A204.1 (cell line): ENCODE measurements around the gene ENPP7.

Source experiments
- FAIRE-seq: peaks from 2 replicates; lab custom pipeline; 2012; peaks lifted over from hg19 to GRCh38; lab: Jason Lieb, UNC

ENPP7 gene, protein sequence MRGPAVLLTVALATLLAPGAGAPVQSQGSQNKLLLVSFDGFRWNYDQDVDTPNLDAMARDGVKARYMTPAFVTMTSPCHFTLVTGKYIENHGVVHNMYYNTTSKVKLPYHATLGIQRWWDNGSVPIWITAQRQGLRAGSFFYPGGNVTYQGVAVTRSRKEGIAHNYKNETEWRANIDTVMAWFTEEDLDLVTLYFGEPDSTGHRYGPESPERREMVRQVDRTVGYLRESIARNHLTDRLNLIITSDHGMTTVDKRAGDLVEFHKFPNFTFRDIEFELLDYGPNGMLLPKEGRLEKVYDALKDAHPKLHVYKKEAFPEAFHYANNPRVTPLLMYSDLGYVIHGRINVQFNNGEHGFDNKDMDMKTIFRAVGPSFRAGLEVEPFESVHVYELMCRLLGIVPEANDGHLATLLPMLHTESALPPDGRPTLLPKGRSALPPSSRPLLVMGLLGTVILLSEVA

DNA sequence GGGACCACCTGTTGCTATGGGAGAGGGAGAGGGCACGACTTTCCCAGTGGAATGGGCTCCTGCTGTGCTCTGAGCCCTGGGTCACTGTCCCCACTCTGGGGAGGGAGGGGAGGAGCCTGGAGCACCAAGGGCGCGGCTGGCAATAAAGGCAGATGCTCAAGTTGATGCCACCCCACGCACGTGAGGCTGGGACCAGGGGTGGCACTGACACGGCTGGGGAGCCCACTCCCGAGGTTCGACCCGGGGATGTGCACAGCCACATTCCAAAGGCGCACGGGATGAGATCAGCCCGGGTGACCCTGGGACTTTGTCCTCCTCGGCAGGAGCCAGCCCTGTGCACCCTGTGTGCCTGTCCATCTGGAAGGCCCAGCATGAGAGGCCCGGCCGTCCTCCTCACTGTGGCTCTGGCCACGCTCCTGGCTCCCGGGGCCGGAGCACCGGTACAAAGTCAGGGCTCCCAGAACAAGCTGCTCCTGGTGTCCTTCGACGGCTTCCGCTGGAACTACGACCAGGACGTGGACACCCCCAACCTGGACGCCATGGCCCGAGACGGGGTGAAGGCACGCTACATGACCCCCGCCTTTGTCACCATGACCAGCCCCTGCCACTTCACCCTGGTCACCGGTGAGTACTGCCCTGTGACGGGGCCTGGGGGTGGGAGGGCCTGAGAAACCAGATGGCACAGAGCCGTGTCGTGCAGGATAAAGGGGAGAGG, at the start of gene ENPP7:
Gene ENPP7 (plus strand): TSS at position 175 of the 715 bp plus-strand sequence. CDS start 197 bp downstream, at position 372.
- no peak for FAIRE-seq

DNA sequence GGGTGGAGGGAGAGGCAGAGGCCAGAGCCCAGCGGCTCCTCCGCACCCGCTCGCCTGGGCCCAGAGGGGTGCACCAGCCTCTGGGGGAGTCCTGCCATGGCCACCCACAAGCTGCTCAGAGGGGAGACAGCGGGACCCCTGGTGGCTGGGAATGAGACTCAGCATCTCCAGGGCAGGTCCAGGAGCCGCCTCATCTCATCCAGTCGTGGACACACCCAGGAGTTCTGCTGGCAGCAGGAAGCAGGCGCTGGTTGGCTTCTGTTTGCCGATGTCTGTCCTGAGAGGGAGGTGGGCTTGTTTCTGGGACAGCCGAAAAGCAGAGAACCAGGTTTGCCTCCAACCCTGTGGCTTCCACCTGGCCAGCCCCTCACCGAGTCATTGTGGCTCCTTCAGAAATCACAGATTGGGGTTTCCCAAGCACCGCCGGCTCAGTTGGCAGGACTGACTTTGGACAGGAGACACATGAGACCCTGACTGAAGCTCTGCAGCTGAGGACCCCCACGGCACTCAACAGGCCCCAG, 49.6 kb upstream of the ENPP7 start:
- FAIRE-seq: no peak

DNA sequence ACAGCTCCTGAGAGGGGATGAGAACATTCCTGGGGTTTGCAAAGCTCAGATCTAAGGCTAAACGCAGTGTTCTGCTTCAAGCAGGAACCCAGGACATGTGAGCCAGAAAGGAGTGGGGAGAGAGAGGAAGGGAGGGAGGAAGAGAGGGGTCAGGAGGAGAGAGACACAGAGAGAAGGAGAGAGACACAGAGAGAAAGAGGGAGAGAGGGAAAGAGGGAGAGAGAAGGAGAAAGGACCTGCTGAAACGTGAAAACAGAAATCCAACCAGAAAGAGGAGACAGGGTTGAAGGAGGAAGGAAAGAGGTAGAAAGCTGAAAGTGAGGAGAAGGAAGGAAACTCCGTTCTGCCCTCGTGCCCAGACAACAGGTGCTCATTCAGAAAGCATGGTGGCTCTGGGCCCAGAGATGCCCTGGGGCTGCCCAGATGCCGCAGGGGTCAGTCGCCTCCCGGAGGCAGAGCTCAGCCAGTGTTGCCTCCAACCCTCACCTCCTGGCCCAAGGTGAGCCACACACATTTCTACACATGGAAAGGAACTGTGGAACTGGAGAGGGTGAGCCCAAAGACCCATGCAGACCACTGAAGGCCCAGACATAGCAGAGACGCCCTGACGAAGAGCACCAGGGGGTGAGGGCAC, 49.0 kb upstream of the ENPP7 start:
- FAIRE-seq: no peak

DNA sequence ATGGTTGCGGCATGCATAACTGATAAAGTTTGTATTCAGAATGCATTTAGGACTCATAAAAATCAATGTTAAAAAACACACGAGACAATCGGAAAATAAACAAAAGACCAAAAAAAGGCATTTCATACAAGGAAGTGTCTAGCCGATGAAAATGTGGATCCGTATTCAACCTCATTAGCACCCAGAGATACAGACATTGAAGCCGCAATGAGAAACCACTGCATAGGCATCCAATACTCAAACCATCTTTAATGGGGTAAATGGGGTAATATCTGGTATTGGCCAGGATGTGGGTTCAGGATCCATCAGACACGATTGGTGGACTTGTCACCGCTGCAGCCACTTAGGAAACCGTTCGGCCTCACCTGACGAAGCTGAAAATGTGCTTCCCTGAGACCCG, 47.4 kb upstream of the ENPP7 start:
- no peak for FAIRE-seq

DNA sequence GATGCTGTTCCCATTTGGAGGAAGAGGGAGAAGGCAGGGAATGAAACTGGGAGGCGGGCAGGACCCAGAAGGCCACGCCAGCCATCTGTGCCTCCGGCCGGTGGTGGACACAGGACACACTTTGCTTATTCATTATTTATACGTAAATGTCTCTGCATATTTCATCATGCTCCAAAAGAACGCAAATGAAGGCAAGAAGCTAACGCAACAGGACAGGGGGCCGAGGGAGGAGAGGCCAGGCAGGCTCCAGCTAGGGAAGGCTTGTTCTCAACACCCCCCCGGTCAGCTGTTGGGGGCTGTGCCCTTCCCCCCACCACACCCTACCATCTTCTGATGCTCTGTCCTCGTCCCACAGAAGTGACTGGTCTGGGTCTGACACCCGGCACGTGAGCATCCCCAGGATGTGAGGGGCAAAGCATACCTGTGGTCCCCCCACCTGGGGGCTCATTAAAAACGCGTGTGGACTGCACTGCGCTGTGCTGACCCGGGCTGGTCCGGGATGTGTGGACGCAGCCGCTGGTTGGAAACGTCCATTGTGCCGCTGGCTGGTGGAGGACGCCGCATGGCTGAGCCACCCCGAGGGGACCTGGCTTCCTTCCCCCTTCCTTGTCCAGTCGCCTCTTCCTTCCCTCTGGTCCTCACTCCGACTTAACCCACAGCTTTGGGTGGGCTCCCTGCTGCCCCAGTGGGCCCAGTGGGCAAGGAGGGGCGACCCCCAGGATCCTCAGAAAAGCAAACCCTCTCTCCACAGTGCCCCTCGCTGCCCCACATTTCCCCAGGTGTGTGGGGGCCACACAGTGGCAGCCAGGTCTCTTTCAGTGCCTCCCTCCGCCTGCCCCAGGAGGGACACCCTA, 46.4 kb upstream of the ENPP7 start:
- FAIRE-seq: no peak

DNA sequence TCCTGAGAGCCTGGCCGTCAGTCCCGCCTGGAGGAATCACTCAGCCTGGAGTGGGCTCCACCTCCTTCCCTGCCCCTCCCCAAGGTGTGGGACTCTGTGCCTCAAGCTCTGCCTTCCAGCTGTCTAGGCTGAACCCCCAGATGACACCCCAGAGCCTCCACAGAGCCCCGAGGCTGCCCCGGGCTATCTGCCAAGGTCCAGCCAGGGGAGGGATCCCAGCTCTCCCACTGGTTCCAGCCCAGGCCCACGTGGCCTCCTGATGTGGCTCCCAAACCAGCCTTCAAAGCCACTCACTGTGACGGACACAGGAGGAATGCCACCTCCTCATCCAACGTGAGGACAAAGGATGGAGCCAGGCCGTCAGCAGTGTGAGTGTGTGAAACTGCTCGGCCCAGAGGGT, 45.6 kb upstream of the ENPP7 start:
- no peak for FAIRE-seq

DNA sequence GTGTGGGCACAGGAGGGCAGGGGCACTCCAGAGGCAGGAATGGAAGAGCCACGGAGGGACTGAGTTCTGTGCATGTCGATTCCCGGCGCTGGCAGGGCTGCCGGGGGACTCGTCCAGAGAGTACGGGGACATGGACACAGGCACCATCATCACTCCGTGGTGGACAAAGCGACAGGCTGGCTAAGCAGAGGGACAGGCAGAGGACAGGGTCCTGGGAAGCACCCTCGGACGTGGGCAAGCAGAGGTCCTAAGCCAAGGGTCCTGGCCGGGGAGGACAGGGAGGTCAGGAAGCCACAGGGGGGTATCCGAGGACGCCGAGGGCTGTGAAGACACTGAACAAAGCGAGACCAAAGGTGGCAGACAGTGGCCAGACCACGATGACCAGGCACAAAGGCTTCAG, 44.3 kb upstream of the ENPP7 start:
- no peak for FAIRE-seq

DNA sequence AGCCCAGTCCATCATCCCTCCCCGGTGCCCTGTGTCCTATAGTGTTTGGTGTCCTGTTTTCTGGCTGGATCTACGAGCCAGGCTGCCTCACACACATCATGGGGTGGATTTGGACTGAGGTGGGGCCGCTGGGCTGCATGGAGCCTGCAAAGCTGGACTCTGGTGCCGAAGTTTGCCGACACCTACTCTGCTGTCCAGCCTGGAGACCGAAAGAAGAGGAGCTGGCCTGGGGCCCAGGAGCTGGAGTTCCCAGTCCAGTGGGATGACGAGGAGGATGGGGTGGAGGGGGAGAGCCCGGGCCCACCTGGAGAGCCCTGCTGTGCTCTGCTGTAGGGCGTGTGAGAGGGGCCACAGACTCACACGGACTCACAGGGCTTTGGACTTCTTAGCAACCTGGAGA, 40.3 kb upstream of the ENPP7 start:
- no peak for FAIRE-seq

DNA sequence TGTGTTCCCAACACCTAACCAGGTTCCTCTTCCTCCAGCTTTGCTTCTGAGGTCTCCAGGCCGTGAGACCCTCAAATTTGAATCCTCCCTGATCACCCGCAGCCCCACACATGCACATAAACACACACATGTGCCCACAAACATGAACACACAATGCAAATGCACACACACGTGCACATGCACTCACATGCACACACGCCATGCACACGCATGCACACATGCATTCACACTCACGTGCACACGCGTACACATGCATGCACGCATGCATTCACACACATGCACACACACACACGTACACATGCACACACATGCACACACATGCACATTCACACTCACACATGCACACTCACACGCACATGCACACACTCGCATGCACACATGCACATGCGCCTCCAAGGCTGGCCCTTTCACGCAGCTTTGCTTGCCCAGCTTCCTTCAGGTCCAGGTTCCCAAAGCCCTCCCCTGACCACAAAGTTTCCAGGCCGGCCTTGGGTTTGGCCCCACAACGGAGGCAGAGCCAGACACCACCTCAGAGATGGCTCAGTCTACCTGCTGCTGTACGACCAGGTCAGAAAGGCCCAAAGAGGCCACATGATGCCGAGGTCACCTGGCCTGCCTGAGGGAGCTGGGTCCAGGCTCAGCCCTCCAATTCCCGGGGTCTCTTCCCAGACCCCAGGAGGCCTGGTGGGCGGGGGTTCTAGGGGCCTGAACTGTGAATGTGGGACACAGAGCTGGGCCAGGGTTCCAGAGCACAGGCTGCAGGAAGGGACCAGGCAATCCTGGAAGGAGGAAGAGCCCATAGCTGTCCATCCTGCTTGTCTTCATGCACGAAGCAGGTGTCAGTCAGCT, 39.5 kb upstream of the ENPP7 start:
- no peak for FAIRE-seq

DNA sequence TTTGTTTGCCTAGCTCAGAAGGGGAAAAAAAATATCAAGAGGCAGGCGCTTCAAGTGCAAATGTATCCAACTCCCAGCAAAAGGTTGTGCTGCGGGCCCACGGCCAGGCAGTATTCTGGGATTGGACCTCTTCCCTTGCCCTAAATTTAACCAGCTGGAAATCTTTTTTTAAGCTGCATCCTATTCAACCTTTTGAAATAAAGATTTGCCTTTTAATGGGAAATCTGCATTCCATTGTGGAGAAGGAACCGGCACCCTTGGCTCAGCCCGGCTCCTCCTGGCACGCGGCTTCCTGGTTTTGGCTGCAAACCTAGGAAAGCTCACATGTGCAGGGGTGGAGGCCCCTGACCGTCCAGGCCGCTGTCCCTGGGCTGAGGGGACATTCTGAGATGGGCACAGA, 38.8 kb upstream of the ENPP7 start:
- no peak for FAIRE-seq

DNA sequence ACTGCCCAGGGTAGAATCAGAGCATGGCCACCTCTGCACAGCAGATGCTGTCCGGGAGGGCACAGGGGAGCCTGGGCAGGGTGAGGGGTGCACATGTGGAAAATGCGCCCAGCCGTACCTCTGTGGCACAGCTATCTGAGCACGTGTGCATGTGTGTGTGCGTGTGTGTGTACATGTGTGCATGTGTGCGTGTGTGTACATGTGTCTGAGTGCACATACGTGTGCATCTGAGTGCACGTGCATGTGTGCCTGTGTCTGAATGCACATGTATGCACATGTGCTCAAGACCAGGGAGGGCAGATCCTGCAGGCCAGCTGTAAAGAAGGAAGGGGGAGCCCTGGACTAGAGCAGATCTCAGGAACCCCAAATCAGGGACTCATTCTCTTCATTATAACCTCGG, 37.3 kb upstream of the ENPP7 start:
- no peak for FAIRE-seq

DNA sequence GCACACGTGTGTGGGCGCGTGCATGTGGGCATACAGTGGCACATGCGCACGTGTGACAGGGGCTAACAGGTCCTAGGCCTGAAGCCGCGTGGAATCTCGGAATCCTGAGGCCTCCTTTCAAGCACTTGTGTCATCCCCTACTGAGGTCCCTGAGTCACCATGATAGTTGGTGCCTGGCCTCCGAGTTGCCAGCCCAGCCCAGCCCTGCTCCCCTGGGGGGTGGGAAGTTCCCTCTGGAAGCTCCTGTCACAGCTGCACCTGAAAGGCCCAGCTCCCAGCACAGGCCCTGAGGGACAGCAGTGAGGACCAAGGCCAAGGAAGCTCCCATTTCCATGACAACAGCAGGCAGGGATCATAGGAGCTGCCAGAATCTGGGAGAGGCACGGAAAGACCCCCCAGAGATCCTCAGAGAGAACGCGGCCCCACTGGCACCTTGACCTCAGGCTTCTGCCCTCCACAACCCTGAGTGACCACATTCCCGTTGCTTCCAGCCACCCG, 35.4 kb upstream of the ENPP7 start:
- no peak for FAIRE-seq

DNA sequence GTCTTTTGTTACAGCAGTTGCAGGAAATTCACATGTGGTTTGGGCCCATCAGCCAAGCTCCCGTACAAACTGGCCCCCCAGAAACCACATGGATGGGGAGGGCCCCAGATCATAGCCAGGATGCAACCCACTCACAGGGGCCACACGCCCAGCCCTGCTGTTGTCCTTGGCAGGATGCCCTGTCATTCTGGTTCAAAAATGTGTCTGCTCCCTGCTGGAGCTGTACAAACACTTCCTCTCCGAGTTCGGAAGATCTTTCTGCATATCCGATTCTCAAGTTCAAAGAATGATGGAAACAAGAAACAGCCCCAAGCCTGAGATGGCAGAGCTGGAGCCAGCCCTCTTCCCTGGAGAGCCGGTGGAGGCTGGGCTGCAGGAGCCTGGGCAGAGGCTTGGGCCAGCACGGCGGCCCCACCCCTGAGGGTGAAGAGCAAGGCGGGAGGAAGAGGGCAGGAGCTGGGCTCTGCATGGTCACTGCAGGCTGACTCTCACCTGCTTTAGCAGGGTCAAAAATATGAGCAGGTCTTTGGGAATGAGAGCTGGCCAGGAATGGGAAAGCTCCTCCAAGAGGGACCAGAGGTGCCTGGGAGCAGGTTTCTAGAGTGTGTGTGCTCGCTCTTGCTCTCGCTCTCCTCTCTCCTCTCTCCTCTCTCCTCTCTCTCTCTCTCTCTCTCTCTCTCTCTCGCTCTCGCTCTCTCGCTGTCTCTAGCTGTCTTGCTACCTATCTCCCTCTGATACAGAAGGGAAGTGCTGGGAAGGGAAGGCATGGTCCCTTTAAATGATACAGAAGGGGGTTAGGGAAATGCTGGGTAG, 34.7 kb upstream of the ENPP7 start:
- FAIRE-seq: no peak

DNA sequence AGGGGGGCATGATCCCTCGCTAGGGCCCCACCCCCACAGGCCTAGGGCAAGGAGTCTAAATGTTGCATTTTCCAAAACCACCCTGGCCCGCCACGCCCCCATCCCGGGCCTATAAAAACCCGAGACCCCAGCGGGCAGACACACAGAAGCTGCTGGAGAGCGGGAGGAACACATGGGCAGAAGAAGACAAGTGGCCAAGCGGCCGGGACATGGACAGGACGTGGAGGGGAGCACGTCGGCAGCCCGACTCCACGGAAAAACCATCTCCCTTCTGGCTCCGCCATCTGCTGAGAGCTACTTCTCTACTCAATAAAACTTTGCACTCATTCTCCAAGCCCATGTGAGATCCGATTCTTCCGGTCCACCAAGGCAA, 34.1 kb upstream of the ENPP7 start:
- FAIRE-seq: no peak

DNA sequence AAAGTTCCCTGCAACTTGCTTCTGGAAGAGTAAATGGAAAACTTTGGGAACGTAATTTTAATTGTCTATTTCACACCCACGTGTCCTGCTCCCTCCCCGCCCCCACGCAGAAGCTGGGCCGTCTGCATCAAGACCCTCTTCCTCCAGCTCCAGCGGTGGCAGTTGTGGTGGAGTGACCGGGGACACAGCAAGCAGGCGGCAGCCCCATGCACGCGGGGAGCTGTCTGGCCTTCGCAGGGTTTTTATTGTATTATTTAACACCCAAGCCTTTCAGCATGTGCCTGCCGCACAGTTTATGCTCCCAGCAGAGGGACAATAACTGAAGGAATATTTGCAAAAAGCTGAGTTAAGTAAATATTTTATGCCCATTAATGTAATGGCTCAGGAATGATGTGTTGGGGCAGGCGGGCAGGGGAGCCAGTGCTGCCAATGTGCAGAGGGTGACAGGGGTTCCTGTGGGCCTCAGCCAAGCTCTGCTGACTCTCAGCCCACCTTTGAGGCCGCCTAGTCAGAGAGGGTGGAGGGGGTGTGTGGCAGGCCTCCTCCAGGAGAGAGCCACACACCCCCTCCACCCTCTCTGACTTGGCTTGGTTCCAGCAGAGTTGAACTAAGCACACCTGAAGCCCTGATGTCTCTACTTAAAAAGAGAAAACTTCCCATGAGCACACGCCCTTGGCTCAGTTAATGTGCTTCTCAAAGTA, 32.4 kb upstream of the ENPP7 start:
- FAIRE-seq: no peak

DNA sequence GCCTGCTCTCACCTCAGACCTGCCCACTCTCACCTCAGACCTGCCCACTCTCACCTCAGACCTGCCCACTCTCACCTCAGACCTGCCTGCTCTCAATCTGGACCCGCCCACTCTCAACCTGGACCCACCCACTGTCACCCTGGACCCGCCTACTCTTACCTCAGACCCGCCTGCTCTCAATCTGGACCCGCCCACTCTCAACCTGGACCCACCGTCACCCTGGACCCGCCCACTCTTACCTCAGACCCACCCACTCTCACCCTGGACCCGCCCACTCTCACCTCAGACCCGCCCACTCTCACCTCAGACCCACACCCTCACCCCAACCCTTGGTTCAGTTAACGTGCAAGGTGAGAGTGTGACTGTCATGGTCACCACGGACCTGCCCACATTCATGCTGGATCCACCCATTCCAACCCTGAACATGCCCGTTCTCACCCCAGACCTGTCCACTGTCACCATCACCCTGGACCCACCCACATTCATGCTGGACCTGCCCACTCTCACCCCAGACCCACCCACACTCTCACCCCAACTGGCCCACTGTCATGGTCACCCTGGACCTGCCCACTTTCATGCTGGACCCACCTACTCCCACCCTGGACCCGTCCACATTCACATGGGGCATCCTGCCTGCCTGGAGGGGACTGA, 31.2 kb upstream of the ENPP7 start:
- no peak for FAIRE-seq

DNA sequence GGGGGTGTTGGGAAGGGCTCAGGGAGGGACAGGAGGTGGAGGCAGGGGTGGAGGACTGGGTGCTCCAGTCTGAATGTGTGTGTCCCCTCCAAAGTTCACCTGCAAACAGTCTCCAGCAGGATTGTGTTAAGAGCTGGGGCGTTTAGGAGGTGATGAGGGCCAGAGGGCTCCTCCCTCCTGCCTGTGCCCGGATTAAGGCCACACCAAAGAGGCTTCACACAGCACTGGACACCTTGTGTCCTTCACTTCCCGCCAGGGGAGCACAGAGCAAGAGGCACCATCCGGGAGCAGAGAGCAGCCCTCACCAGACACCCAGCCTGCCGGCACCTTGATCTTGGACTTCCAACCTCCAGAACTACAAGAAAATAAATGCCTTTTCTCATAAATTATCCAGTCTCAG, 30.2 kb upstream of the ENPP7 start:
- FAIRE-seq: no peak

DNA sequence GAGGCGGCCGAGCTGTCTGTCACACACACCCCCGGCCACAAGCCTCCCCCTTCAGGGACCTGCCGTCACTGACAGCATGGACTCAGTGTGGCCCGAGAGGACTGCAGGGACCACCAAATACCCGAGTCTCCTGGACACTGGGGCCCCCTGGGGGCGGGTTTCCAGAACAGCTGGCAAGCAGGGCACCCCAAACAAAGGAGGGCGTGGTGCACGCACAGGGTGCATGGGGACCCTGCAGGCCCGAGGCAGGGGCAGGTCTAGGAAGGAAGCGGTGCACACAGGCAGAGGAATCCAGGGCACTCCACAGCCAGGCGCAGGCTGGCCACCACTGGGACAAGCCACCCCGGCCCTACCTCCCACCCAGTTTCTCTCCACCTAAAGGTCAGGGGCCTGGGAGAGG, 28.7 kb upstream of the ENPP7 start:
- no peak for FAIRE-seq
